Pancreas (tissue), 10 donors: ENCODE measurements around the gene ICAM2. TPM values are rescaled to one million over a fixed set of nuclear protein-coding genes. Genes with fewer than 3 reads are reported as not detected.

Experiments used
- ATAC-seq, 4 donors: fragments of 200-7000 bp; cut with Tn5 transposase; one replicate each; pipeline versions ENCODE4 v1.8.0 to v1.9.1; 2020; ENCODE audit warnings: mild to moderate bottlenecking in 4 of 4, moderate library complexity in 4 of 4
- DNase-seq, 6 donors: peaks; one replicate each; pipeline ENCODE4 v3.0.0-alpha.2; 2020
- FAIRE-seq: peaks from 2 replicates; lab custom pipeline; 2012; peaks lifted over from hg19 to GRCh38; lab: Jason Lieb, UNC
- H3K27ac ChIP-seq, 4 donors: fragments of 200-600 bp; sonication (generic); 1 replicate in 3 of 4; 2 replicates in 1 of 4; pipeline versions ENCODE4 v1.5.0 to v1.8.0; 2020
- H3K27me3 ChIP-seq, 4 donors: fragments of 200-600 bp; one replicate each; pipeline ENCODE4 v1.8.0; 2021
- H3K36me3 ChIP-seq, 3 donors: fragments of 200-600 bp; sonication (generic) in 1 of 3; one replicate each; pipeline versions ENCODE4 v1.5.0 to v1.8.0; 2020 to 2021
- H3K4me1 ChIP-seq, 3 donors: fragments of 200-600 bp; one replicate each; pipeline ENCODE4 v1.8.0; 2021
- H3K4me3 ChIP-seq, 4 donors: fragments of 200-600 bp; sonication (generic) in 2 of 4; one replicate each; pipeline versions ENCODE4 v1.5.0 to v1.8.0; 2020 to 2021
- H3K9me3 ChIP-seq, 4 donors: fragments of 200-600 bp; one replicate each; pipeline ENCODE4 v1.8.0; 2021
- WGBS, 2 donors: extraction: QIAGEN DNeasy Blood & Tissue Kit; methylation state at CpG; one replicate each; pipeline ENCODE4 v1.1.7; 2013; 5-methylcytosine and 5-hydroxymethylcytosine counted together
- intact Hi-C, 3 donors: fragments of 100-400 bp; cut with DNase I; formaldehyde crosslinking; loops; one replicate each; pipeline versions ENCODE4 v1.11.1 to v1.14.2; 2022
- polyA plus RNA-seq, 2 donors: library from polyadenylated mRNA; stranded (reverse); fragments of 200-250 nt; gene quantifications; one replicate each; pipeline ENCODE4 v1.2.3, GENCODE V29; 2013
- total RNA-seq, 6 donors: library from RNA; stranded (reverse); fragmentation: NEBNext Ultra II Directional in 4 of 6; extraction: Animal tissue kit (Norgen Biotek cat#: 25700) in 4 of 6; gene quantifications; one replicate each; pipeline versions ENCODE4 v1.2.1 to v1.2.4, GENCODE V29; 2021 to 2023
- TF ChIP-seq, protein P1 (sequence below), 4 donors: fragments of 200-600 bp; sonication (generic) in 3 of 4; IDR thresholded peaks; one replicate each; pipeline versions ENCODE4 v1.5.0 to v1.8.0; 2021; ENCODE audit warnings: antibody characterized with exemption in 4 of 4
- donor health status: healthy with polysubstance abuse.
- donor health status: DM: no; HTN: no; CAD: no; lungs with moderate emphysema.
- donor health status: DM: no; HTN: no; CAD: no.
- donor health status: control.
- donor health status: control.
- donor health status: Bipolar disorder and iron deficiency.
- donor health status: DM: yes; HTN: yes; CAD: no.
- donor health status: DM: no; HTN: no; CAD: no.
- donor health status: DM: no; HTN: no; CAD: no.
- donor health status: DM: yes; HTN: yes; CAD: no.

ICAM2 gene
- total and polyA plus RNA-seq, 8 donors: 4.9 to 19.1 (median 7.4) TPM

DNA sequence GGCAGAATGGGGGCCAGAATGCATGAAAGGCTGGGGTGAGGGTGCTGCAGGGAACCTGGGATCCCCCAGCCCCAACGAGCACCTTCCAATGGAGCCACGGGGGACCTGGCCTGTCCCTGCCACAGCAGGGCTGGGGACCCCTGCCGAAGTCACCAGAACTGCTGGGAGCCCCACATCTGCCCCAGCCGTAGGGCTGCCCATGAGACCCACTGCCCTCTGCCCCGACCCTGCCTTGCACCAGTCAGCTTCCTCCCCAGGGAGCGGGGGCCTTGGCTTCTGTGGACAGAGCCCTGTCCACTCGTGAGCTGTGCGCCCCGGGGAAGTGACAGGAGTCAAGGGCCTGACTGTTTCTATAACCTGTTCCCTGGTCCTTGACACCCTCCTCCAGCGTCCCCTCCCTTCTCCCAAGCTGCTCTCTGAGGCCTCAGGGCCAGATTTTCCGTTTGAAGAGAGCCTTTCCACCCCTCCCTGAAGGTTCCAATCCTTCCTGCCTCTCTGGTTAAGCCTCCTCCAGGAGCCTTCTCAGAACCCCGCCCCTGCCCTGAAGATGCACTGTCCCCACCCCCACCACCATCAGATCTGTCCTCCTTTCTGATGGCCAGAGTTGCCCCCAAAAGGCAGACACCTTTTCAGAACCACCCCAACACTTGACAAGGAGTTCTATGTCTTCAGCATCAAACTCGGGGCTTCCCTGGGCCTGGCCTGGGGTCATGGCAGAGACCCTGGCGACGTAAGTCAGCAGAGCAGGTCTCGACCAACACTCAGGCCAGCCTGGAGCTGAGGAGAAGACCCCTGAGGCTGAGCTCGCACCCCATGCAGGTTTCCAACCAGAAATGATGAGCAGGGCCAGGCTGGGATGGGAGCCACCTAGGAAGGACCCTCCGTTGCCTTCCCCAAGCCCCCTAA, 33.0 kb downstream of the ICAM2 start:
- DNase-seq (peak in 1 of 6 donors; percentile 72), FAIRE-seq (no peak), ATAC-seq (no peak)
- 72 to 73% methylated on average over 18 of the region's 18 CpGs for WGBS, 2 donors
- Histone ChIP-seq H3K27ac (no peak overlapping the region), H3K4me3 (no peak overlapping the region), H3K9me3 (no peaks in the 10 kb centered on the region), H3K36me3 (no peaks in the 10 kb centered on the region), H3K4me1 (no peaks in the 10 kb centered on the region), H3K27me3 (no peaks in the 10 kb centered on the region)
- TF ChIP-seq, protein P1, sequence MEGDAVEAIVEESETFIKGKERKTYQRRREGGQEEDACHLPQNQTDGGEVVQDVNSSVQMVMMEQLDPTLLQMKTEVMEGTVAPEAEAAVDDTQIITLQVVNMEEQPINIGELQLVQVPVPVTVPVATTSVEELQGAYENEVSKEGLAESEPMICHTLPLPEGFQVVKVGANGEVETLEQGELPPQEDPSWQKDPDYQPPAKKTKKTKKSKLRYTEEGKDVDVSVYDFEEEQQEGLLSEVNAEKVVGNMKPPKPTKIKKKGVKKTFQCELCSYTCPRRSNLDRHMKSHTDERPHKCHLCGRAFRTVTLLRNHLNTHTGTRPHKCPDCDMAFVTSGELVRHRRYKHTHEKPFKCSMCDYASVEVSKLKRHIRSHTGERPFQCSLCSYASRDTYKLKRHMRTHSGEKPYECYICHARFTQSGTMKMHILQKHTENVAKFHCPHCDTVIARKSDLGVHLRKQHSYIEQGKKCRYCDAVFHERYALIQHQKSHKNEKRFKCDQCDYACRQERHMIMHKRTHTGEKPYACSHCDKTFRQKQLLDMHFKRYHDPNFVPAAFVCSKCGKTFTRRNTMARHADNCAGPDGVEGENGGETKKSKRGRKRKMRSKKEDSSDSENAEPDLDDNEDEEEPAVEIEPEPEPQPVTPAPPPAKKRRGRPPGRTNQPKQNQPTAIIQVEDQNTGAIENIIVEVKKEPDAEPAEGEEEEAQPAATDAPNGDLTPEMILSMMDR (IDR thresholded peaks at IDR 0.05): no peak
- intact Hi-C loops: no loop called here

DNA sequence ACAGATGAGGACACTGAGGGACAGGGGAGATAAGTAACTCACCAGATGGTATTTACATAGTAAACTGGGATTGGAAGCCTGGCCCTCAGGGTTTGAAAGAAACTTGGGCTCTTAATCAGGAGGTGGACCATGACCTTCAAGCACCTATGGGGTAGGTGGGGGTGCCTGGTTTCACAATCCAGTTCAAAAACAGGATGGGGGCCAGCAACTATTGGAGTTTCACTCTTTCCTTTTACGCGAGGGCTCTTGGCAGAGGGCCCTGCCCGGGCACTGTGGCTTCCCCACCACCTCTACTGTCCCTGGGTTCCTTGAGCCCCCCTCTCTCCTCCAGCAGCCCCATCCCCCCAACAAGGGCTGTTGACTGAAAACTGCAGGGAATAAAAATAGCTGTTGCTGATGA, 33.6 kb downstream of the ICAM2 start:
- DNase-seq: no peak
- ATAC-seq: peak in 2 of 4 donors; percentile 23 to 44

DNA sequence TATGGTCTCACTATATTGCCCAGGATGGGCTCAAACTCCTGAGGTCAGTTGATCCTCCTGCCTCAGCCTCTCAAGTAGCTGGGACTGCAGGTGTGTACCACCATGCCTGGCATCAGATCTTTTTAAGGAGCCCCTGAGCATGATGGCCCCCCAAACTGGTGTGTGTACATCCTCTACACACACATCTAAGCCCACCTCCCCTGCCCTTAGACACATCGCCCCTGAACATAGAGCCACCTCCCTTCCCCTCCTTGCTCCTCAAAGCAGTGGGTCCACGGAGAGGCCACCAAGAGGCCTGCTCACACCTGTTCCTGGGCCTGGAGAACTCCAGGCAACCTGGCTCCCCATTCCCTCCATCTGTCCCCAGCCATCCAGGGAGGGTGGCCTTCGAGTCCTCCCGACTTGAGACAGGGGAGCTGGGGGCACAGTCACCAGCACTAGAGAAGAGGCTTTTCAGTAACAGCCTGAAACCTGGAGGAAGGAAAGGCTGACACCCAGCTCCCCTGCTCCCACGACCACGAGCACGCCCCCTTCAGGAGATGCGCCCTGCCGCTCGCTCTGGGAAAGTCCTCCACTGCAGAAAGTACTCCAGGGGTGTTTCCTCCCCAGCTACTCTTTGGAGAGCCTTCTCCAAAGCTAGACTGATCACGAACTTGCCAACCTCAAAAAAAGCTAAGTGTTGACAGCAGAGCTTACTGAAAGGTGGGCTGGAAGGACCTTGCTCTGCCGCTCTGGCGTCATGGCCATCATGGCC, 34.9 kb downstream of the ICAM2 start:
- TF ChIP-seq, protein P1 (IDR thresholded peaks at IDR 0.05): no peak
- FAIRE-seq (no peak), DNase-seq (no peak), ATAC-seq (no peak)
- WGBS, 2 donors: 87 to 92% methylated on average over 13 of the region's 13 CpGs
- no peaks in the 10 kb centered on the region for H3K36me3 ChIP-seq
- no peaks in the 10 kb centered on the region for H3K9me3 ChIP-seq
- H3K4me1 ChIP-seq: no peaks in the 10 kb centered on the region
- no peaks in the 10 kb centered on the region for H3K27me3 ChIP-seq
- intact Hi-C loops: no loop called here
- H3K4me3 ChIP-seq: no peak overlapping the region
- H3K27ac ChIP-seq: peak overlapping the region in 2 of 4 donors; percentile 2 to 37

More for the DNA sequence above, 33.6 kb downstream of the ICAM2 start:
- intact Hi-C loops: no loop called here
- H3K9me3 ChIP-seq: no peaks in the 10 kb centered on the region
- no peaks in the 10 kb centered on the region for H3K27me3 ChIP-seq
- H3K4me1 ChIP-seq: no peaks in the 10 kb centered on the region
- no peak overlapping the region for H3K4me3 ChIP-seq
- H3K27ac ChIP-seq: no peak overlapping the region
- no peaks in the 10 kb centered on the region for H3K36me3 ChIP-seq
- FAIRE-seq: no peak
- WGBS, 2 donors: 10 to 11% methylated on average over 3 of the region's 3 CpGs
- TF ChIP-seq, protein P1 (IDR thresholded peaks at IDR 0.05): no peak

DNA sequence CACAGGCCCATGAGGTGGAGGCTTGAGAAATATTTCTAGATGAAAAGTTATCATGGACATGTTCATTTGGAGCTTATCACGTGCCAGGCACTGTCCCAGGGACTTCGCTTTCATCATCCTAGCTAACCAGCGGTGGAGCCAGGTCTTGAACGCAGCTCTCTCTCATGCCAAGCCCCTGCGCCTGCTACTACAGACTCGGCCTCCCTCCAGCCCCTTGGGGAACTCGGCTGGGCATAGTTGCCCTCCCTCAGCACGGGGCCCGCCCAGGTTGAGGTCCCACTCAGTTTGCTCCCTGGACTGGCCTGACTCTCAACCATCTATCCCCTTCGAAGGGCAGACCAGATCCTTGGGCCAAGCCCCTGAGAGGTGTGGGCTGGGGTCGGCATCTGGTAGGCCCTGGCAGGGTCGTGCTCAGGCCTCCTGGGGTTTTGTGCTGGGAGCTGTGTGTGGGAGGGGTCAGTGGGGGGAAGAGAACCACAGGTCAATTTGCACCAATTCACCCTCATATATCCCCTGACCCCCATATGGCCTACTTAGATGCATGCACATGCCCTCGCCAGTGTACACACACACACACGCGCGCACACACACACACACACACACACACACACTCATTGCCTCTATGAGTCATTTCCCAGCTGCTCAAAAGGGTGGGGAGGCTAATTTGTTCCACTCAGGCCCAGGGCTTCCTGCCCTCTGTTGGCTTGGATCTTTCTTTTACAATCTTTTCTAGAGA, 35.6 kb downstream of the ICAM2 start:
- Histone ChIP-seq H3K27me3 (no peaks in the 10 kb centered on the region), H3K9me3 (no peaks in the 10 kb centered on the region), H3K27ac (peak overlapping the region in 1 of 4 donors; percentile 12), H3K36me3 (no peaks in the 10 kb centered on the region), H3K4me1 (no peaks in the 10 kb centered on the region), H3K4me3 (no peak overlapping the region)
- FAIRE-seq: no peak
- intact Hi-C loops: no loop called here
- peak; percentile 40 to 85 (median 70) for ATAC-seq
- peak in 1 of 6 donors; percentile 38 for DNase-seq
- 79 to 85% methylated on average over 16 of the region's 16 CpGs for WGBS, 2 donors
- TF ChIP-seq, protein P1 (IDR thresholded peaks at IDR 0.05): no peak
